HG03575 (cell line): ENCODE measurements around the gene NIPSNAP3A.

Experiments
- ATAC-seq: cut with Tn5 transposase; IDR thresholded peaks from one replicate; pipeline ENCODE4 v1.9.1; 2021; ENCODE audit not compliant: unreplicated experiment, insufficient number of reproducible peaks, low FRiP score; ENCODE audit errors: extremely low read depth

NIPSNAP3A gene

DNA sequence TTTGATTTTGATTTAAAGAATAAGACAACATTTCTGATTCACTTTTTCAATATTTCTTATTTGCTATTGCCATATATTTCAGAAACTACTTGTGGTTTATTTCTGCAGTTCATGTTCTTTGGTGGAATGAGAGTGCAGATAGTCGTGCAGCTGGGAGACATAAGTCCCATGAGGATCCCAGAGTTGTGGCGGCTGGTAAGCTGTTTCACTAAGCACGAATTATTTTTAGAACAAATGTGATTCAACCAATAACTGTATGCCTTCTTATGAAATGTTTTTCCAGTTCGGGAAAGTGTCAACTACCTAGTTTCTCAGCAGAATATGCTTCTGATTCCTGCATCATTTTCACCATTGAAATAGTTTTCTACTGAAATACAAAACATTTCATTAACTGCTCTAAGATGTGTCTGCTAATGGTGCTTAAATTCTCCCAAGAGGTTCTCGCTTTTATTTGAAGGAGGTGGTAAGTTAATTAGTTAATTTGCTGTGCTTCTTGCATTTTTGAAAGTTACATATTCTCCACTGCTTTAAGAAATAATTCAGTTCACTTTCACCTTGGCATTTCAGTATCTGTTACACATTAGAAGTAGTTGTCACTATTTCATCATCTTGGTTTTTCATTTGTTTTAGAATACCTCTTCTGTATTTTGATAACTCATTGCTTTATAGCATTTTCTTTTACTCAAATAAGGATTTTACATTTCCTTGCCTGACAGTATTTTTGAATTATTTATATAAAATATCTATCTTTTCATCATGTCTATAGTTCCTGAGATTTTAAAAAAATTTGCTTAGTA is 25.4 kb downstream of the NIPSNAP3A start:
- ATAC-seq, result no peak

DNA sequence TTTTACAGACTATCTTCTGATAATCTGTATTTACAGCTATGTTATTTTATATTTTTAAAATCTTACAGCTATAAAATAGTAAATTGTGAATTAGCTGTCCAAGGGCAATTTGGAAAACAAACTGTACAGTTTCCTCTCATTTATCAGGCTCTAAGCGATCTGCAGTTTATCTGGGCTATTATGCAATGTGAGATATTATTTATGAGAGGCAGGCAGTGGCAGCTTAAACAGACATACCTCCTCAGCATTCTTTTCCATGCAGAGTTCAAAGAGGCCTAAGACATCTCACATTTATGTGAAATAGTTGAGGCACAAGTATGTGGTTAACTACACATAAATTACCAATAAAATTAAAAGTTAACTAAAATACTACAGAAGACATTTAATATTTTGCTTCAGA is 26.6 kb downstream of the NIPSNAP3A start:
- no peak for ATAC-seq

DNA sequence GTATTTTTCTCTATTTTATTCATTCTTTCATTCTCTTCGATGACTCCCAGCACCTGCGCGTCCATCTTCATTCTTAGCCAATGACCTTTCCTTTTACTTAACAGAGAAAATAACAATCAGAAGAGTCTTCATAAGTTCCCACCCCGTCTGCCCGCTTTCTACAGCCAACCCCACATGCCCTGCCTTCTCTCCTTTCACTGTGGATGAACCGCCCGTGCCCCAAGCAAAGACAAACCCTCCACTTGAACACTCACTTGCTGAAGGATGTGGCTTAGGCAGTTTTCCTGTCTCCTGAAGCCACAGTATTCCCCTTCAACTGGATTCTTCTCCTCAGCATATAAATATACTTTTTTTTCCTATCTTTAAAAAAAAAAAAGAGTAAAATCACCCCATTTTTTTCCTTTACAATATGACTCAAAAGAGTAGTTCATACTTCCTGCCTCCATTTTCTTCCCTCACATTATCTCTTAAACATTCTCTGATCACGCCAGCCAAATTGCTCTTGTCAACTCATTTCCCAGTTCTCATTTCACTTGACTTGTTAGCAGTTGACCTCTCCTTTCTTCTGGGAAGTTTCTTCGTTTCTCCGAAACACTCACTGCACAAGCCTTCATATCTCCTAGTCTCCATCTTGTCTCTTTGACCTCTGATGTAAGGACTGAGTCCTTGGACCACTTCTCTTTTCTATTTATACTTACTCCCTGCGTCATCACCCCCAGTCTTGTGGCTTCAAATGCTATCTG is 27.5 kb downstream of the NIPSNAP3A start:
- peak; percentile 85 for ATAC-seq

DNA sequence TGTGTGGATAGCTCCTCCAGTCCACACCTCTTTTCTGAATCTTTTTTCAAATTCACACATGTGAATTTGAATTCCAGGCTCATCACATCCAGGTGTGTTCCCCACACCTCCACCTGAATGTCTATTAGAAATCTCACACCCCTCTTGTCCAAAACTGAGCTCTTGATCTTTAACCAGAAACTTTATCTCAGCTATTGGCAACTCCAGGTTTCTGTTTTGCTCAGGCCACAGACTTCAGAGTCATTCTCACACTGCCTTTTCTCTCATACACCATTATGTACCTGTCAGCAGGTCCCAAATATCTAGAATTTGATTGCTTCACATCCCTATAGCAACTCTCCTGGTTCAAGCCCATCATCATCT is 28.1 kb downstream of the NIPSNAP3A start:
- ATAC-seq, result peak; percentile 35

GRCh38 chr9:104775976-104776375 is 28.5 kb downstream of the NIPSNAP3A start:
- ATAC-seq, result no peak

DNA sequence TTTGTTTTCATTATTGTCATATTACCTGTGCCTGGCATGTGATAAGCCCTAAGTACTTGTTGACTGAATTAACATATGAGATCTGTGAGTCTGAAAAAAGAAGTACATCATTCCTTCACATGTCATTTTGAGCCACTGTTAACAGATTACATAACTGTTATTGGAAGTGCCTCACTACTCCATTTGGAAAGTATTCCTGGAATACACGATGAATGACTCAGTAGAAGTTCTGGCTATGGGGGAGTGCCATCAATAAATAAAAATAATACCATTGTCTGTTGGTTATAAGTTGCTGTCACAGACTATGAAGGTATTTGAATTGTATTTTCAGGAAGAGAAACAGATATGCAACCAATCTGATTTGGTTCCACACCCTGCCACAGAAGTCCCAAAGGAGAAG is 29.3 kb downstream of the NIPSNAP3A start:
- ATAC-seq, result no peak

DNA sequence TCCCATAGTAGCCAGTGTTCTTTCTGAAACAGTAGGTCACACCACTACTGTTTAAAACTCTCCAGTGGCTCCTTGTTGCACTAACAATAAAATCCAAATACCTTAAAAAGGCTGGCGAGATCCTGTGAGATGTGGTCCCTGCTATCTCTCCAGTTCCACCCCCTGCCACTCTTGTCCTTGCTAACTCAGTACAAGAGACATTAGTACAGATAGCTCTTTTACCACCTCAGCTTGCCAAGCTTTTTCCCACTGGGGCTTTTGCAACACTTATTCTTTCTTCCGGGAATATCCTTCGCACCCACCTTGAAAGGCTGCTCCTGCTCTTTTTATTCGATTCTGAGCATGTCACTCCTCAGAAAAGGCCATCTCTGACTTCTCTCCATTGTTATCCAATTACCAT is 31.3 kb downstream of the NIPSNAP3A start:
- ATAC-seq, result no peak

DNA sequence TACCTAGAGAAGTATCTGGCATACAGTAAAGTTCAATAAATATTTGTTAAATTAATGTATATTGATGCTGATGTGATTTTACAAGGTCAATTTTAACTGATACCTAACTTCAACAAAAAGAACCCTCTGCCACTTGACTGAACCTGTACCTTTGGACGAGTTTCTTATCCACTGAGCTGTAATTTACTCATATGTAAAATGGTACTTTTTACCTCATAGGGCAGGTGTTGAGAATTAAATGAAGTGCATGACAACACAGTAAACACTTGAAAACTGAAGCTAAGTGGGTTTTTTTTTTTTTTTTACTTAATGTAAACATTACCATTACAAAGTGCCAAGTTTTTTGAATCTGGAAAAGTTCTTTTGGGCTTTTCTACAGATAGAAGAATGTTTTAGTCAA is 31.9 kb downstream of the NIPSNAP3A start:
- ATAC-seq, result no peak

DNA sequence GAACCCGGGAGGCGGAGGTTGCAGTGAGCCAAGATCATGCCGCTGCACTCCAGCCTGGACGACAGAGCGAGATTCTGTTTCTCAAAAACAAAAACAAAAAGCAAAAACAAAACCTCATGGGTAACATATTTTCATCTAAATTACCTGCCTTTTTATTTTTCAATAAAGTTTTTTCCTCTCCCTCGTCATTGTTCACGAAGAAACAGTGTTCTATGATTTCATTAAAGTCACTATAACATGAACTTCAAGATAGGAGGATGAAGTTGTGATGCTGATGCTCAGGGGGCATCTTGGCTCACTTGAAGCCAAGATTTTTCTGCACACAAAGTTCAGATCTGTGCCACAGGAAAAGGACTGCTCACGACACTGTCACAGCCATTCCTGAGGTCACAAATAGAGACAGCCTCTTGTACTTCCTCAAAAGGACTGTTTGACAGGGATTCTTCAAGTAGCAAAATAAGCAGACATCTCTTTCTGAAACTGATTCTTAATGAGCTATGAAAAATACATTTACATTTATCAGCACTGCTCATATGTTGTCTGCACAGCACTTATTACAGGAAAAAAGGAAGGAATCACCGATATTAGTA is 32.6 kb downstream of the NIPSNAP3A start:
- ATAC-seq, result no peak

- ATAC-seq, result no peak
These were observed 33.4 kb downstream of the NIPSNAP3A start for GRCh38 chr9:104780796-104781395.

DNA sequence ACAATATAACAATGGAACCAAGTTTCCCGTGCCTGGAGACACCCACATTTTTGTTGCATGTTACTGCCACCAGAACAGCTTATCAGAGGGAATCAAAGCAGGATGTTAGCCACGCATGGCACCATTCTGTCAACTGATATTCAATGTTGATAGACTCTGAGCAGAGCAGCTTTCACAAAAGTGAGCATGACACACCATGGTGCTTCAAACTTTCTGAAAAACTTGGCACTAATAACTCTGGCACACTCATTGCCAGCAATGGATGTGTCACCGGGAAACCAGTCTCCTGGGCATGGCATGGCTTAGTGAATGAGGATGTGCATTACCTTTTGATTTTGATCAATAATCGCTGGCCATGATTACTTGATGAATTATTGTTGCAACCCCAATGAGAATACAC is 36.1 kb downstream of the NIPSNAP3A start:
- ATAC-seq, result no peak

GRCh38 chr9:104784098-104784497 is 36.6 kb downstream of the NIPSNAP3A start:
- peak; percentile 61 for ATAC-seq

GRCh38 chr9:104786293-104786692 is 38.8 kb downstream of the NIPSNAP3A start:
- ATAC-seq, result no peak

- no peak for ATAC-seq
These were observed 40.0 kb downstream of the NIPSNAP3A start for GRCh38 chr9:104787306-104788015.

GRCh38 chr9:104788251-104788650 is 40.8 kb downstream of the NIPSNAP3A start:
- ATAC-seq, result no peak

- ATAC-seq, result no peak
These were observed 46.6 kb downstream of the NIPSNAP3A start for GRCh38 chr9:104794070-104794469.

- no peak for ATAC-seq
These were observed 47.6 kb downstream of the NIPSNAP3A start for GRCh38 chr9:104795082-104795481.

DNA sequence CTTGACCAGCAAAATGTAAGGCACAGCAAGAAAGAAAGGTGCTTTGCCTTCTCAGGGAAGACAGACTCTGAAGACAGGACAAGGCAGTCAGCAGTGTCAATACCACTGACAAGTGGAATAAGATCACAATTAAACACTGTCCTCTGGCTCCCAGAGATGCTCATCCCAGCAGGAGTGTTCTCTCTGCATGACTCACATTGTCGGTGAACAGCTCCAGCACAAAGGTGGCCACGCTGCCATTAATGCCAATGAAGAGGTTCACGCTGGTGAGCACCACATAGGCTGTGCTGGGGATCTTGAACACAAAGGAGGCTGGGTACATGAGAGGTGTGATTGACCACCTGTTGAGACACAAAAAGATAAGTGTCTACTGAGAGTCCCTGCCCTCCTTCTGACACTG is 48.4 kb downstream of the NIPSNAP3A start:
- ATAC-seq, result no peak
